ENCODE data around the gene HSD3B7. TPM values are rescaled to one million over a fixed set of nuclear protein-coding genes. Genes with fewer than 3 reads are reported as not detected.

The HSD3B7 gene
- total RNA-seq, 1 experiment from 2014 or later, result 0.68 TPM

GRCh38 chr16:31023252-31023602 is 38.2 kb downstream of the HSD3B7 start:
- no peak for DNase-seq (ENCODE audit: low spot score)

GRCh38 chr16:31023627-31024226 is 38.7 kb downstream of the HSD3B7 start:
- DNase-seq (ENCODE audit: low spot score), result no peak

- DNase-seq (ENCODE audit: low spot score), result no peak
Measured at GRCh38 chr16:31025339-31025738, 40.3 kb downstream of the HSD3B7 start.

- DNase-seq (ENCODE audit: low spot score), result no peak
Measured at GRCh38 chr16:31029272-31029671, 44.3 kb downstream of the HSD3B7 start.

- DNase-seq (ENCODE audit: low spot score), result no peak
Measured at GRCh38 chr16:31031276-31031675, 46.3 kb downstream of the HSD3B7 start.

GRCh38 chr16:31032736-31033708 is 48.0 kb downstream of the HSD3B7 start, which contains the start of gene STX4:
TSS of gene STX4 (plus strand) at chr16:31033558. CDS start at chr16:31033806, 248 bp downstream.
- DNase-seq (ENCODE audit: low spot score), result peak; percentile 96

- DNase-seq (ENCODE audit: low spot score), result peak; percentile 82
Measured at GRCh38 chr16:31033709-31034492, 48.9 kb downstream of the HSD3B7 start.

- DNase-seq (ENCODE audit: low spot score), result no peak
Measured at GRCh38 chr16:31036691-31037090, 51.7 kb downstream of the HSD3B7 start.

Other genes with a start within 250 kb of the HSD3B7 start
- 30.8 and 42.5 TPM in 2 replicates for gene PHKG2, start 236.8 kb upstream of the HSD3B7 start, total RNA-seq (2014; rRNA removed; shearing (Covaris generic))
- gene CFAP119, start 223.1 kb upstream of the HSD3B7 start, total RNA-seq (2014; rRNA removed; shearing (Covaris generic)), result 1.9 and 11.0 TPM in 2 replicates
- 57.9 and 79.2 TPM in 2 replicates for gene RNF40, start 222.9 kb upstream of the HSD3B7 start, total RNA-seq (2014; rRNA removed; shearing (Covaris generic))
- gene ZNF629, start 198.0 kb upstream of the HSD3B7 start, total RNA-seq (2014; rRNA removed; shearing (Covaris generic)), result 10.7 and 13.9 TPM in 2 replicates
- 22.7 and 25.9 TPM in 2 replicates for gene BCL7C, start 91.1 kb upstream of the HSD3B7 start, total RNA-seq (2014; rRNA removed; shearing (Covaris generic))
- gene CTF1, start 88.6 kb upstream of the HSD3B7 start, total RNA-seq (2014; rRNA removed; shearing (Covaris generic)), result not detected in 2 replicates
- 5.0 and 13.8 TPM in 2 replicates for gene FBXL19, start 61.6 kb upstream of the HSD3B7 start, total RNA-seq (2014; rRNA removed; shearing (Covaris generic))
- 30.5 and 43.8 TPM in 2 replicates for gene ORAI3, start 36.1 kb upstream of the HSD3B7 start, total RNA-seq (2014; rRNA removed; shearing (Covaris generic))
- gene SETD1A, start 27.5 kb upstream of the HSD3B7 start, total RNA-seq (2014; rRNA removed; shearing (Covaris generic)), result 1.4 and 1.7 TPM in 2 replicates
- gene STX1B, start 25.4 kb downstream of the HSD3B7 start, total RNA-seq (2014; rRNA removed; shearing (Covaris generic)), result 0.04 TPM in 1 of 2 replicates, not detected in the other
- gene STX4, start 48.4 kb downstream of the HSD3B7 start, total RNA-seq (2014; rRNA removed; shearing (Covaris generic)), result 10.5 and 15.7 TPM in 2 replicates
- 5.6 and 7.0 TPM in 2 replicates for gene ZNF668, start 89.0 kb downstream of the HSD3B7 start, total RNA-seq (2014; rRNA removed; shearing (Covaris generic))
- gene ZNF646, start 89.2 kb downstream of the HSD3B7 start, total RNA-seq (2014; rRNA removed; shearing (Covaris generic)), result 6.4 and 6.9 TPM in 2 replicates
- 0.14 and 0.31 TPM in 2 replicates for gene PRSS53, start 103.7 kb downstream of the HSD3B7 start, total RNA-seq (2014; rRNA removed; shearing (Covaris generic))
- 75.1 and 81.7 TPM in 2 replicates for gene VKORC1, start 109.6 kb downstream of the HSD3B7 start, total RNA-seq (2014; rRNA removed; shearing (Covaris generic))
- gene BCKDK, start 123.2 kb downstream of the HSD3B7 start, total RNA-seq (2014; rRNA removed; shearing (Covaris generic)), result 32.7 and 38.6 TPM in 2 replicates
- 37.9 and 40.8 TPM in 2 replicates for gene KAT8, start 132.5 kb downstream of the HSD3B7 start, total RNA-seq (2014; rRNA removed; shearing (Covaris generic))
- 0.04 TPM in 1 of 2 replicates, not detected in the other for gene PRSS8, start 150.5 kb downstream of the HSD3B7 start, total RNA-seq (2014; rRNA removed; shearing (Covaris generic))
- gene PRSS36, start 164.9 kb downstream of the HSD3B7 start, total RNA-seq (2014; rRNA removed; shearing (Covaris generic)), result 0.12 TPM in 1 of 2 replicates, not detected in the other
- gene FUS, start 194.9 kb downstream of the HSD3B7 start, total RNA-seq (2014; rRNA removed; shearing (Covaris generic)), result 21.5 and 25.8 TPM in 2 replicates
- not detected in 2 replicates for gene PYCARD, start 217.6 kb downstream of the HSD3B7 start, total RNA-seq (2014; rRNA removed; shearing (Covaris generic))
- gene TRIM72, start 228.9 kb downstream of the HSD3B7 start, total RNA-seq (2014; rRNA removed; shearing (Covaris generic)), result not detected in 2 replicates
- gene PYDC1, start 231.9 kb downstream of the HSD3B7 start, total RNA-seq (2014; rRNA removed; shearing (Covaris generic)), result not detected in 2 replicates

Data from H4 (cell line).